ENCODE results near the gene ZNF280B.
"Not testable (repeated sequence)": the region's sequence is repeated elsewhere in the genome, so short reads cannot be mapped to it uniquely, and the experiment has no call there.

The ZNF280B gene

GRCh38 chr22:22442928-22443709, 65.4 kb downstream of the ZNF280B start:
- no peak for TF ChIP-seq OSR1 (CRISPR knock-in tag; IDR thresholded peaks at IDR 0.05)
- no peak for TF ChIP-seq ZFP3 (CRISPR knock-in tag; IDR thresholded peaks at IDR 0.05)
- ATAC-seq, result no peak

- not testable (repeated sequence) for ATAC-seq
Measured at GRCh38 chr22:22441626-22442025, 66.9 kb downstream of the ZNF280B start.

GRCh38 chr22:22440188-22440587, 68.4 kb downstream of the ZNF280B start:
- ATAC-seq, result no peak
- TF ChIP-seq ISL1 (CRISPR knock-in tag; IDR thresholded peaks at IDR 0.05) (no peak), ARNTL (CRISPR knock-in tag; IDR thresholded peaks at IDR 0.05; ENCODE audit: borderline replicate concordance, low read depth) (no peak), PATZ1 (CRISPR knock-in tag; IDR thresholded peaks at IDR 0.05; ENCODE audit: borderline replicate concordance) (no peak), ZNF8 (CRISPR knock-in tag; IDR thresholded peaks at IDR 0.05) (no peak), TCF4 (CRISPR knock-in tag; IDR thresholded peaks at IDR 0.05; ENCODE audit: borderline replicate concordance) (no peak), CSRNP3 (CRISPR knock-in tag; IDR thresholded peaks at IDR 0.05) (no peak), TSHZ2 (CRISPR knock-in tag; IDR thresholded peaks at IDR 0.05) (no peak), ESRRG (CRISPR knock-in tag; IDR thresholded peaks at IDR 0.05) (no peak), CREB5 (CRISPR knock-in tag; IDR thresholded peaks at IDR 0.05; ENCODE audit: low read depth) (no peak), POU6F1 (CRISPR knock-in tag; IDR thresholded peaks at IDR 0.05; ENCODE audit: borderline replicate concordance, low read depth) (no peak), ZC3H10 (CRISPR knock-in tag; IDR thresholded peaks at IDR 0.05) (no peak), SNAI2 (CRISPR knock-in tag; IDR thresholded peaks at IDR 0.05) (no peak), PPARA (CRISPR knock-in tag; IDR thresholded peaks at IDR 0.05; ENCODE audit: borderline replicate concordance) (no peak), OSR1 (CRISPR knock-in tag; IDR thresholded peaks at IDR 0.05) (no peak), TOX (CRISPR knock-in tag; IDR thresholded peaks at IDR 0.05; ENCODE audit: borderline replicate concordance) (no peak), GLIS3 (CRISPR knock-in tag; IDR thresholded peaks at IDR 0.05) (no peak), ZNF565 (CRISPR knock-in tag; conservative IDR thresholded peaks at IDR 0.05; ENCODE audit: low read depth) (no peak), ZNF70 (CRISPR knock-in tag; IDR thresholded peaks at IDR 0.05) (no peak), CSDC2 (CRISPR knock-in tag; IDR thresholded peaks at IDR 0.05) (no peak)
